T-cell (primary cell): Measurements from ENCODE around the gene TPCN1. TPM values are rescaled to one million over a fixed set of nuclear protein-coding genes. Genes with fewer than 3 reads are reported as not detected.
A peak's percentile ranks its signal among the peaks of the same experiment; 100 is the strongest.

Experiments used
- ATAC-seq, 4 experiments: fragments of 200-7000 bp in 3 of 4; fragments of 150-1000 bp in 1 of 4; cut with Tn5 transposase; replicated peaks in 1 of 4; 1 replicate in 3 of 4; 2 replicates in 1 of 4; pipeline ENCODE4 v1.10.0; 2021; ENCODE audit warnings: moderate library complexity in 3 of 4, mild to moderate bottlenecking in 2 of 4, moderate number of reproducible peaks in 1 of 4
- CTCF ChIA-PET, 2 donors: fragments of 300-600 bp; sonication (Branson Sonifier 250); formaldehyde crosslinking; loops; one replicate each; lab custom pipeline; 2022; ENCODE audit warnings: antibody characterized with exemption in 2 of 2; lab: Charles Lee
- POLR2A ChIA-PET, 2 donors: fragments of 300-600 bp; sonication (Branson Sonifier 250); formaldehyde crosslinking; loops; one replicate each; lab custom pipeline; 2022; ENCODE audit warnings: antibody characterized with exemption in 2 of 2; lab: Charles Lee
- DNase-seq, 35 experiments: peaks; one replicate each; pipeline versions ENCODE4 v3.0.0 to v3.0.0-alpha.2; 2013 to 2023
- H3K27ac ChIP-seq: one replicate; pipeline ENCODE4 v1.5.1; 2013; ENCODE audit warnings: low read length
- H3K27me3 ChIP-seq, 2 experiments: replicated peaks in 1 of 2; 1 replicate in 1 of 2; 2 replicates in 1 of 2; pipeline versions ENCODE4 v1.6.1 to v1.7.0; 2013; ENCODE audit warnings: low read length in 1 of 2, mixed read lengths in 1 of 2; ENCODE audit not compliant: control insufficient read depth in 2 of 2, insufficient read depth in 2 of 2; ENCODE audit errors: extremely low read depth in 1 of 2
- H3K36me3 ChIP-seq, 2 donors: 1 replicate in 1 of 2; 2 replicates in 1 of 2; pipeline versions ENCODE4 v1.6.1 to v1.7.0; 2013; ENCODE audit warnings: low read length in 1 of 2; ENCODE audit not compliant: control insufficient read depth in 2 of 2, insufficient read depth in 1 of 2; ENCODE audit errors: extremely low read depth in 1 of 2
- H3K4me1 ChIP-seq, 2 experiments: 1 replicate in 1 of 2; 2 replicates in 1 of 2; pipeline versions ENCODE4 v1.6.1 to v1.7.0; 2013; ENCODE audit warnings: low read length in 2 of 2, mixed read lengths in 1 of 2; ENCODE audit not compliant: insufficient read depth in 2 of 2, control insufficient read depth in 1 of 2; ENCODE audit errors: extremely low read depth in 1 of 2
- H3K4me3 ChIP-seq, 2 donors: 1 replicate in 1 of 2; 2 replicates in 1 of 2; pipeline versions ENCODE4 v1.5.1 to v1.7.0; 2013; ENCODE audit warnings: mild to moderate bottlenecking in 2 of 2, low read length in 1 of 2, moderate library complexity in 1 of 2; ENCODE audit not compliant: control insufficient read depth in 1 of 2; ENCODE audit errors: extremely low read depth in 1 of 2
- H3K9me3 ChIP-seq: 2 replicates; pipeline ENCODE4 v1.7.0; 2013
- H3K27ac Mint-ChIP-seq, 2 donors: one replicate each; pipeline ENCODE4 v1.8.0; 2020 to 2021; ENCODE audit warnings: mild to moderate bottlenecking in 2 of 2, mixed read lengths in 2 of 2
- H3K27me3 Mint-ChIP-seq, 2 donors: one replicate each; pipeline ENCODE4 v1.8.0; 2021 to 2022; ENCODE audit warnings: mixed read lengths in 2 of 2
- H3K36me3 Mint-ChIP-seq: one replicate; pipeline ENCODE4 v1.8.0; 2021; ENCODE audit warnings: mixed read lengths
- H3K4me1 Mint-ChIP-seq, 3 donors: one replicate each; pipeline ENCODE4 v1.8.0; 2020 to 2022; ENCODE audit warnings: mixed read lengths in 3 of 3, mild to moderate bottlenecking in 1 of 3
- H3K4me3 Mint-ChIP-seq, 3 donors: one replicate each; pipeline ENCODE4 v1.8.0; 2020 to 2022; ENCODE audit warnings: mild to moderate bottlenecking in 3 of 3, mixed read lengths in 3 of 3, moderate library complexity in 3 of 3
- H3K9me3 Mint-ChIP-seq, 3 donors: one replicate each; pipeline ENCODE4 v1.8.0; 2020 to 2022; ENCODE audit warnings: mixed read lengths in 3 of 3
- WGBS: methylation state at CpG from one replicate; pipeline ENCODE4 v1.1.5; 2013; ENCODE audit warnings: missing lambda C conversion rate; ENCODE audit not compliant: insufficient coverage; 5-methylcytosine and 5-hydroxymethylcytosine counted together
- total RNA-seq, 35 experiments: library from RNA in 6 of 35; stranded (reverse) in 6 of 35; fragments of 120-200 nt in 1 of 35; gene quantifications; one replicate each; pipeline versions ENCODE4 v1.2.1 to v1.2.4 and lab custom pipeline; 2013 to 2026

TPCN1 gene
- total RNA-seq, 5 donors from 2014 or later (not counting 1 experiment from before 2014, with no cell fraction given): 58.8 to 81.6 (median 73.5) TPM

DNA sequence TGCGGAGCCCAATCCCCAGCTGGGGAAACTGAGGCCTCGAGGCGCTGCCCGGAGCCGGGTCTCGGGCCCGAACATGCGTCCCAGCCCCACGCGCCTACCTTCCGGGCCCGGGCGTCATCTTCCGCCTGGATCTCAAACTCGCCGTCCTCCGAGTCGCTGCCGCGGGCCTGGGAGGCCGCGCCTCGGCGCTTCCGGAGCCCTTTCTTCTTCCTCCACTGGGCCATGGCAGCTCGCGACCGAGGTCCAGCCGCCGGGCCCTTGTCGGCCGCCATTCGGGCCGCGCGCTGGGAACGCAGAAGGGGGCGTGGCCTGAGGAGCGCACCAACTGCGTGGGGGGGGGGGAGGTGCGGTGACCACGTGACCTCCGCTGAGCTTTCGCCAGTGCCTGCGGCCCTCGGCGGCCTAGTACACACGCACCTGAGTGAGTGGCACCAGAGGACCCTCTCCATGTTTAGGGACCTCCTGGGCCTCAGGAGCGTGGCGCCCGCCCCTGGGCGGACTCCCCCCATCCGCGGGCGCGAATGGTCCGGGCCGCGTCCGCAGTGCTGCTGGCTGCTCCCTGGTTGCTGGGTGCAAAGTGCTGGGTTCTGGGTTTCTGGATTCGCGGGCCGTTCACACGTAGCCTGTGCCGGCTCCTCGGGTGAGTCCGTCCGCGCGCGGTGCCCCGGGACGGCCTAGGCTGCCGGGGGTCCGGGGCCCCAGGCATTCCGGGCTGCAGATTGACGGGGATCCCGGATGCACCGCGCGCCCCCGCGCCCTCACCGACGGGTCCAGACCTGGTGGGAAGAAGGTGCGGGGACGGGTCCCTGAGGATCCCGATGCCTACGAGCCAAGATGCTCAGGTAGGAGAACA, 35.9 kb upstream of the TPCN1 start, which contains the start of the genes DDX54 and RITA1:
TSS of gene DDX54 (minus strand) at position 299 of the 853 bp plus-strand sequence. CDS start at position 272, 27 bp downstream.
TSS of gene RITA1 (plus strand) at position 542 of the 853 bp plus-strand sequence. CDS start 1,026 bp downstream, outside the sequence.
- DNase-seq (peak; percentile 26 to 88 (median 67)), ATAC-seq (peak; percentile 67 to 76 (median 70))
- peak within 1 kb of the TSS; percentile 80 to 99 for H3K4me3 ChIP-seq
- H3K27ac ChIP-seq: peak within 1 kb of the TSS; percentile 95
- peaks cover 3 to 14% of the 10 kb centered on the region in 2 donors for H3K36me3 ChIP-seq
- no peaks in the 10 kb centered on the region for H3K9me3 ChIP-seq
- H3K4me3 Mint-ChIP-seq: peak within 1 kb of the TSS; percentile 90 to 95 (median 94)
- peaks cover 11 to 47% of the 10 kb centered on the region in 2 experiments for H3K4me1 ChIP-seq
- no peaks in the 10 kb centered on the region for H3K9me3 Mint-ChIP-seq
- ChIA-PET CTCF (interaction anchor here (0.5 to 1.6 kb wide), 7 partner anchors 11 to 193 kb away, joined by 3 to 7 read pairs (median 3); no protein-coding TSS in a partner anchor), POLR2A (interaction anchor here (0.6 to 0.7 kb wide), 5 partner anchors 27 to 207 kb away, joined by 3 to 10 read pairs (median 5); partner anchors contain the start of gene OAS2 (in 1 of the 2))
- peak within 1 kb of the TSS; percentile 94 to 95 for H3K27ac Mint-ChIP-seq
- peaks cover 31 to 53% (median 43%) of the 10 kb centered on the region in 3 donors for H3K4me1 Mint-ChIP-seq
- H3K36me3 Mint-ChIP-seq: peaks cover 16% of the 10 kb centered on the region
- no peaks in the 10 kb centered on the region for H3K27me3 Mint-ChIP-seq
- WGBS: under 1% methylated on average over 82 of the region's 89 CpGs
- H3K27me3 ChIP-seq: peaks cover 0 to 2% of the 10 kb centered on the region in 2 experiments

DNA sequence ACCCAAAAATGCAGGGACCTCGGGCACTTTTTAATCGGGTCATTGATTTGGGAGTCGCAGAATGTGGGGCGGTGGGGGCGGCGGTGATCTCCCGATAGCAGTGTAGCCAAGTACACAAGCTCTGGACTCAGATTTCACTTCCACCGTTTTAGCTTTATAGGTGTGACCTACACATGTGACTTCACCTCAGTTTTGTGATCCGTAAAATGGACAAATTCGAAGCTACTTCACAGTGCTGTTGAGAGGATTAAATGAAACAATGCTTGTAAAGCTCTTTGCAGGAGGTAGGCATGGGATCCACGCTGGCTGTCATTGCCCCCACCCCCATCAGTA, 35.3 kb upstream of the TPCN1 start:
- H3K9me3 ChIP-seq: no peaks in the 10 kb centered on the region
- peaks cover 11 to 43% of the 10 kb centered on the region in 2 experiments for H3K4me1 ChIP-seq
- no peaks in the 10 kb centered on the region for H3K27me3 ChIP-seq
- peaks cover 0 to 10% of the 10 kb centered on the region in 2 donors for H3K36me3 ChIP-seq
- Mint-ChIP-seq H3K27ac (peak overlapping the region; percentile 94 to 95), H3K9me3 (no peaks in the 10 kb centered on the region), H3K4me3 (peak overlapping the region; percentile 90 to 95 (median 94)), H3K27me3 (no peaks in the 10 kb centered on the region), H3K4me1 (peaks cover 31 to 53% (median 45%) of the 10 kb centered on the region in 3 donors), H3K36me3 (peaks cover 16% of the 10 kb centered on the region)
- ChIA-PET POLR2A (interaction anchor here (0.6 to 0.7 kb wide), 4 partner anchors 27 to 37 kb away, joined by 3 to 10 read pairs (median 5); no protein-coding TSS in a partner anchor), CTCF (interaction anchor here (0.5 to 1.2 kb wide), 5 partner anchors 11 to 193 kb away, joined by 3 to 5 read pairs (median 3); no protein-coding TSS in a partner anchor)
- H3K4me3 ChIP-seq: peak overlapping the region; percentile 80 to 99
- no peak overlapping the region for H3K27ac ChIP-seq
- no peak for ATAC-seq
- DNase-seq: no peak
- 0% methylated on average over 1 of the region's 11 CpGs for WGBS

DNA sequence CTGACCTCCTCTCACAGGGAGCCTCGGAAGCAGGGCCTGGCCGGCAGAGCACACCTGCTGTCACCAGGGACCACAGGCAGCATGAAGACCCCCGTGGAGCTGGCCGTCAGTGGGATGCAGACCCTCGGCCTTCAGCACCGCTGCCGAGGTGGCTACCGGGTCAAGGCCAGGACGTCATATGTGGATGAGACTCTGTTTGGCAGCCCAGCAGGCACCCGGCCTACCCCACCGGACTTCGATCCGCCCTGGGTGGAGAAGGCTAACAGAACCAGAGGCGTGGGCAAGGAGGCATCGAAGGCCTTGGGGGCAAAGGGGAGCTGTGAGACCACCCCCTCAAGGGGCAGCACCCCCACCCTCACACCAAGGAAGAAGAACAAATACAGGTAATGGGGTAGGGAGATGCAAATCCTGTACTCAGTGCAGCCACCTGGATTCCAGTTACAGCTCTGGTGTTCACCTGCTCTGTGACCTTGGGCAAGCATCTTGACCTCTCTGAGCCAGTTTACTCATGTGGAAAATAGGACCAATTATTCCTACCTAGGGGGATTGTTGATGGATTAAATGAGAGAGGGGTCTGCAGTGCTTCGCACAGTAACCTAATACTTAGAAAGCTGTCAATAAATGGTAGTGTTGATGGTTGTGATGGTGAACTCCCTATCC, 34.5 kb upstream of the TPCN1 start:
- Mint-ChIP-seq H3K4me1 (peaks cover 31 to 49% (median 43%) of the 10 kb centered on the region in 3 donors), H3K27ac (peak overlapping the region; percentile 94 to 95), H3K36me3 (peaks cover 16% of the 10 kb centered on the region), H3K27me3 (no peaks in the 10 kb centered on the region), H3K4me3 (peak overlapping the region; percentile 90 to 95 (median 94)), H3K9me3 (no peaks in the 10 kb centered on the region)
- POLR2A ChIA-PET: interaction anchor here in 1 of 2 donors (0.6 kb wide), 1 partner anchor 32 kb away, joined by 3 read pairs; no protein-coding TSS in a partner anchor
- ATAC-seq (no peak), DNase-seq (no peak)
- no peak overlapping the region for H3K27ac ChIP-seq
- peaks cover 4 to 15% of the 10 kb centered on the region in 2 donors for H3K36me3 ChIP-seq
- no peaks in the 10 kb centered on the region for H3K9me3 ChIP-seq
- H3K4me1 ChIP-seq: peaks cover 11 to 43% of the 10 kb centered on the region in 2 experiments
- CTCF ChIA-PET: interaction anchor here (0.6 to 1.3 kb wide), 6 partner anchors 10 to 194 kb away, joined by 3 to 11 read pairs (median 4); no protein-coding TSS in a partner anchor
- 92% methylated on average over 14 of the region's 16 CpGs for WGBS
- no peaks in the 10 kb centered on the region for H3K27me3 ChIP-seq
- H3K4me3 ChIP-seq: no peak overlapping the region

DNA sequence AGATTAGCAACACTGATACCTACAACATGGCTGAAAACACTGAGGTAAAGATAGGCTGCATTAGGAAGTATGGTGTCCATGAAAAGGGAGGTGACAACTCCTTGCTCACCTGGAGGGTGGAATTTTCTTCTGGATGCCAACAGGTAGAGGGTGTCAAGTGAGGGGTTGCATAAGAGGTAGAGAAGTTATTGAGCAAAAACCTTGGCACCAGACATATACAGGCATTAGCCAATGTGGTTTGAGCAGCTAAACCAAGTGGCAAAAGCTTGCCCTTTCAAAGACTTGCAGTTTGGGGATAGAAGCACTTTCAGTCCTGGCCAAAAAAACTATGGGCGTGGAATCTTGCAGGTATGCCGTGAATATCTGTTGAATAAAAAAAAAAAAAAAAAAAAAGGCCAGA, 31.9 kb upstream of the TPCN1 start:
- peaks cover 8 to 22% of the 10 kb centered on the region in 2 experiments for H3K4me1 ChIP-seq
- ATAC-seq: no peak
- no peaks in the 10 kb centered on the region for H3K27me3 Mint-ChIP-seq
- no peak overlapping the region for H3K27ac Mint-ChIP-seq
- ChIA-PET CTCF (interaction anchor here in 1 of 2 donors (0.7 kb wide), 2 partner anchors 145 to 246 kb away, joined by 7 to 9 read pairs; no protein-coding TSS in a partner anchor), POLR2A (no interaction called here)
- no peaks in the 10 kb centered on the region for H3K27me3 ChIP-seq
- H3K4me1 Mint-ChIP-seq: peaks cover 21 to 29% (median 28%) of the 10 kb centered on the region in 3 donors
- H3K9me3 Mint-ChIP-seq: no peaks in the 10 kb centered on the region
- DNase-seq: no peak
- peaks cover 25% of the 10 kb centered on the region for H3K36me3 Mint-ChIP-seq
- no peaks in the 10 kb centered on the region for H3K9me3 ChIP-seq
- H3K4me3 ChIP-seq: no peak overlapping the region
- H3K36me3 ChIP-seq: peaks cover 4 to 23% of the 10 kb centered on the region in 2 donors
- no peak overlapping the region for H3K4me3 Mint-ChIP-seq
- no CpG with 5 or more reads among the region's 2 CpGs for WGBS
- H3K27ac ChIP-seq: no peak overlapping the region

DNA sequence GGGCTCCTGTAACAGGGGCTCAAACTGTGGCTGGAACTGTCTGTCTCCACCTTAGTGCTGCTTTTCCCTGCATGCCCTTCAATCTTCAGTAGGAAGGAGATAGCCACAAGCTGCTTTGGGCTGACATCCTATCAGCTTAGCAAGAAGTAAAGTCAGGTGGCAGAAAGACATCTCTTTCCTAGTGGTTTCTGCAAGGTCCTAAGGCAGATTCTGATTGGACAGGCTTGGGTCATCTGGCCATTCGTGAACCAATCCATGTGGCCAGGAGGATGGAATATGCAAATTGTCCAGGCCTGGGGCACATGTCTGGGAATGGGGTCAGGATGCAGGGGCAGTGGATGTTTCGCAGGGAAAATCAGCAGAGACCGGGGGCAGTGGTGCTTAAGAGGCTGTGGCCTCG, 30.5 kb upstream of the TPCN1 start:
- no peaks in the 10 kb centered on the region for H3K9me3 Mint-ChIP-seq
- no peak overlapping the region for H3K4me3 ChIP-seq
- H3K4me3 Mint-ChIP-seq: no peak overlapping the region
- H3K4me1 ChIP-seq: peaks cover 8 to 18% of the 10 kb centered on the region in 2 experiments
- peaks cover 4 to 23% of the 10 kb centered on the region in 2 donors for H3K36me3 ChIP-seq
- H3K9me3 ChIP-seq: no peaks in the 10 kb centered on the region
- peaks cover 25% of the 10 kb centered on the region for H3K36me3 Mint-ChIP-seq
- no peak overlapping the region for H3K27ac ChIP-seq
- no peaks in the 10 kb centered on the region for H3K27me3 Mint-ChIP-seq
- ChIA-PET POLR2A (interaction anchor here in 1 of 2 donors (0.6 kb wide), 1 partner anchor 13 kb away, joined by 8 read pairs; no protein-coding TSS in a partner anchor), CTCF (interaction anchor here in 1 of 2 donors (0.9 kb wide), 1 partner anchor 102 kb away, joined by 3 read pairs; no protein-coding TSS in a partner anchor)
- ATAC-seq (no peak), DNase-seq (no peak)
- peaks cover 16 to 25% (median 24%) of the 10 kb centered on the region in 3 donors for H3K4me1 Mint-ChIP-seq
- H3K27ac Mint-ChIP-seq: no peak overlapping the region
- WGBS: 100% methylated on average over 1 of the region's 4 CpGs
- no peaks in the 10 kb centered on the region for H3K27me3 ChIP-seq
